ENCODE data around the gene PHF20. TPM values are rescaled to one million over a fixed set of nuclear protein-coding genes. Genes with fewer than 3 reads are reported as not detected.

PHF20 gene
- total and polyA plus RNA-seq, 2 donors (not counting 3 experiments of a cell fraction or from before 2014, with no cell fraction given): 25.0 to 45.8 TPM

GRCh38 chr20:35729283-35729807 is 42.5 kb upstream of the PHF20 start:
- H3K9me1 ChIP-seq (replicated peaks; ENCODE audit: control insufficient read depth, extremely low read depth, insufficient read depth, low read length): no peaks in the 10 kb centered on the region
- no TSS peak for BruUV-seq (replicated peaks)
- no peak overlapping the region for H3K4me2 ChIP-seq (ENCODE audit: insufficient read depth, low read length)
- H3K9me3 ChIP-seq (replicated peaks; ENCODE audit: control insufficient read depth, insufficient read depth, low read length): no peaks in the 10 kb centered on the region
- peaks cover 88% of the 10 kb centered on the region for H3K79me2 ChIP-seq (ENCODE audit: control insufficient read depth, insufficient read depth, low read length)
- H3K36me3 ChIP-seq (ENCODE audit: control insufficient read depth in 2 of 2, extremely low read depth in 1 of 2, insufficient read depth in 2 of 2, low read length in 2 of 2): peaks cover 40 to 52% of the 10 kb centered on the region in 2 experiments
- DNase-seq (ENCODE audit: low read depth, low spot score): no peak
- dilution Hi-C loops (cut with MboI; ENCODE audit: extremely low pct_ligation_motif_present, low sequenced_read_pairs): no loop called here
- ChIA-PET POLR2A (interaction anchor here (0.8 to 3.5 kb wide), 4 partner anchors 10 to 40 kb away, joined by 3 to 22 read pairs (median 3); partner anchors contain the start of gene RBM39), CTCF (interaction anchor here (1.0 to 1.7 kb wide), 3 partner anchors 10 to 155 kb away, joined by 3 to 5 read pairs (median 4); no protein-coding TSS in a partner anchor)
- H2AFZ ChIP-seq (ENCODE audit: low read depth, low read length): no peak overlapping the region
- H3K27ac ChIP-seq (ENCODE audit: insufficient read depth, low read depth, low read length): no peak overlapping the region
- no peak for TF ChIP-seq CTCF (IDR thresholded peaks at IDR 0.05; ENCODE audit: extremely low read depth in 1 of 2, insufficient read depth in 1 of 2, low read depth in 1 of 2, low read length in 2 of 2)
- no peak for TF ChIP-seq POLR2AphosphoS5 (IDR thresholded peaks at IDR 0.05; ENCODE audit: insufficient read depth, low read depth, low read length)
- TF ChIP-seq EZH2 (IDR thresholded peaks at IDR 0.05; ENCODE audit: borderline replicate concordance, low read depth, low read length, severe bottlenecking): no peak
- TF ChIP-seq FOS (IDR thresholded peaks at IDR 0.05; ENCODE audit: borderline replicate concordance, insufficient read depth, low read length): no peak
- no peak for TF ChIP-seq JUN (IDR thresholded peaks at IDR 0.05; ENCODE audit: borderline replicate concordance, insufficient read depth, insufficient read length, low read depth)
- TF ChIP-seq MYC (IDR thresholded peaks at IDR 0.05; ENCODE audit: low read depth, low read length): no peak
- no peak for TF ChIP-seq POLR2A (IDR thresholded peaks at IDR 0.05; ENCODE audit: low read depth, low read length)
- TF ChIP-seq GATA2 (IDR thresholded peaks at IDR 0.05; ENCODE audit: insufficient read depth, insufficient read length, low read depth, low read length): no peak
- no peak for TF ChIP-seq MAX (IDR thresholded peaks at IDR 0.05; ENCODE audit: insufficient read depth, insufficient read length)
- FAIRE-seq: no peak
- no peak overlapping the region for H3K9ac ChIP-seq (replicated peaks; ENCODE audit: extremely low read depth, insufficient read depth, low read length)
- no peaks in the 10 kb centered on the region for H3K27me3 ChIP-seq (ENCODE audit: control insufficient read depth in 2 of 2, insufficient read depth in 2 of 2, low read length in 2 of 2)
- intact Hi-C loops (cut with micrococcal nuclease): no loop called here
- H3K4me1 ChIP-seq (ENCODE audit: control insufficient read depth, extremely low read depth, insufficient read depth, low read length): peaks cover 3% of the 10 kb centered on the region
- H4K20me1 ChIP-seq (replicated peaks; ENCODE audit: control insufficient read depth, extremely low read depth, insufficient read depth, low read length): peaks cover 23% of the 10 kb centered on the region
- no peak overlapping the region for H3K4me3 ChIP-seq (replicated peaks in 1 of 3; ENCODE audit: insufficient read depth in 1 of 3, low read depth in 1 of 3, low read length in 3 of 3)
